GM12872 (cell line): ENCODE data around the gene CDH5.

Source experiments
- CTCF ChIP-seq: IDR thresholded peaks from 3 replicates; pipeline ENCODE4 v1.5.1; 2011; ENCODE audit warnings: low read depth, mild to moderate bottlenecking, low read length, moderate library complexity; ENCODE audit not compliant: insufficient read depth

CDH5 gene

GRCh38 chr16:66364117-66364958 is 2.2 kb upstream of the CDH5 start:
- TF ChIP-seq CTCF: no peak

- no peak for TF ChIP-seq CTCF
Observed at GRCh38 chr16:66364959-66365306, 1.6 kb upstream of the CDH5 start.

GRCh38 chr16:66365651-66366050 is 840 bp upstream of the CDH5 start:
- TF ChIP-seq CTCF: no peak

- no peak for TF ChIP-seq CTCF
Observed at GRCh38 chr16:66367968-66368891, 1.7 kb downstream of the CDH5 start.

- TF ChIP-seq CTCF: no peak
Observed at GRCh38 chr16:66369055-66369592, 2.6 kb downstream of the CDH5 start.

- no peak for TF ChIP-seq CTCF
Observed at GRCh38 chr16:66370786-66371684, 4.5 kb downstream of the CDH5 start.
